BJ (cell line): Measurements from ENCODE around the gene LMBRD1. TPM values are rescaled to one million over a fixed set of nuclear protein-coding genes. Genes with fewer than 3 reads are reported as not detected.

ENCODE experiments used
- CTCF ChIA-PET: fragments of 350-600 bp; formaldehyde crosslinking; extraction: SDS; loops from one replicate; lab custom pipeline; 2021; ENCODE audit warnings: antibody characterized with exemption, inconsistent platforms; lab: Yijun Ruan, JAX
- POLR2A ChIA-PET: fragments of 300-600 bp; sonication (Branson Sonifier 250); formaldehyde crosslinking; extraction: SDS; loops from one replicate; lab custom pipeline; 2021; ENCODE audit warnings: antibody characterized with exemption; lab: Charles Lee
- DNase-seq: peaks from one replicate; pipeline ENCODE4 v3.0.0-alpha.2; 2011; ENCODE audit warnings: low read depth
- H3K27me3 ChIP-seq: 2 replicates; pipeline ENCODE4 v1.6.0; 2011; ENCODE audit warnings: low read length; ENCODE audit not compliant: control insufficient read depth, insufficient read depth
- H3K36me3 ChIP-seq: 2 replicates; pipeline ENCODE4 v1.5.1; 2011; ENCODE audit warnings: low read length; ENCODE audit not compliant: control insufficient read depth, insufficient read depth
- H3K4me3 ChIP-seq: 2 replicates; pipeline ENCODE4 v1.5.1; 2011; ENCODE audit warnings: low read depth, mild to moderate bottlenecking, control low read depth, low read length
- CTCF ChIP-seq: IDR thresholded peaks from 2 replicates; pipeline ENCODE4 v1.5.1; 2011; ENCODE audit warnings: low read depth, mild to moderate bottlenecking, control low read depth, inconsistent platforms, low read length, moderate library complexity; ENCODE audit not compliant: insufficient read depth
- polyA plus RNA-seq: library from polyadenylated mRNA; depleted of rRNA; stranded (reverse); fragments of >200 nt; gene quantifications from 2 replicates; pipeline ENCODE4 v1.2.3, GENCODE V29; 2011; rRNA removed

Gene LMBRD1
- polyA plus RNA-seq, 1 experiment: 9.0 TPM

DNA sequence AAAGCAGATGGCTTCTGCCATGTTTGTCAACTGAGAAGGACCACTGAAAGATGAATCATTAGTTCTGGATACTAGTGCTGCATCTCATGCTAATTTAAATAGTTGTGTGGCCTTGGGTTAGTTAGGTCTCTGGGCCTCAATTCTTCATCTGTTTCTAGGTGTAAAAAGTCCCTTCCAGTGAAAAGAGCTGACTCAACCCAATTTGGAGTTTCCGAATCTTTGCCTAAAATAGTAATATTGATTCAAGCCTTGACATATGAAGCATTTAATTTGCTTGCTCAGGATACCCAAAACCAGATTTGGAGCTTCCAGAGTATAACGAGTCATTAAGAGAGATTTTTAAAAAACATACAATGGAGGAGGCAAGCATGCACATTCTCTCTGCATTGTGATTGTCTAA, 163.9 kb downstream of the LMBRD1 start:
- H3K36me3 ChIP-seq: no peaks in the 10 kb centered on the region
- no peak for TF ChIP-seq CTCF
- ChIA-PET CTCF (no interaction called here), POLR2A (no interaction called here)
- H3K4me3 ChIP-seq: no peak overlapping the region
- H3K27me3 ChIP-seq: no peaks in the 10 kb centered on the region
- no peak for DNase-seq

GRCh38 chr6:69631552-69632346, 165.1 kb downstream of the LMBRD1 start:
- TF ChIP-seq CTCF: no peak
- Histone ChIP-seq H3K36me3 (no peaks in the 10 kb centered on the region), H3K4me3 (no peak overlapping the region), H3K27me3 (no peaks in the 10 kb centered on the region)
- no peak for DNase-seq
- ChIA-PET CTCF (no interaction called here), POLR2A (no interaction called here)

GRCh38 chr6:69630767-69631166, 166.0 kb downstream of the LMBRD1 start:
- CTCF ChIA-PET: no interaction called here
- no peak for DNase-seq
- no peak overlapping the region for H3K4me3 ChIP-seq
- POLR2A ChIA-PET: no interaction called here
- H3K36me3 ChIP-seq: no peaks in the 10 kb centered on the region
- TF ChIP-seq CTCF: no peak
- H3K27me3 ChIP-seq: no peaks in the 10 kb centered on the region

DNA sequence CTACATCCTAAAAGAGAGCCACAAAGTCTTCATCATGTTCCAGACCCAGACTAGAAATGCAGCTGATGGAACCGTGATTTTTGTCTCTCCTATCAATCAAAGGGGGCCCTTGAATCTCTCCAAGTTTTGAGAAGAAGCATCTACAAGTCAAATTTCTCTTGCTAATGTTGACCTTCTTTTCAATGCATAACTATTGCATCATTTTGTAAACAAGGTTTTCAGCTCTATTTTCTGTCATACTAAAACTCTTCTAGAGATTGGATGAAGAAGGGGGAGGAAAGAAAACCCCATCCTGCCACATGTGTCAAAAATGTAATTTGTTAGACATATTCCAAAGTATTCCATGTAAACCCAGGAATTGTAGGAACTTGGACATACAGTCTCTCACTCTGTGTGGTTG, 169.2 kb downstream of the LMBRD1 start:
- DNase-seq: no peak
- H3K4me3 ChIP-seq: no peak overlapping the region
- no peak for TF ChIP-seq CTCF
- H3K27me3 ChIP-seq: no peaks in the 10 kb centered on the region
- CTCF ChIA-PET: no interaction called here
- H3K36me3 ChIP-seq: no peaks in the 10 kb centered on the region
- POLR2A ChIA-PET: no interaction called here

GRCh38 chr6:69624944-69625343, 171.9 kb downstream of the LMBRD1 start:
- Histone ChIP-seq H3K36me3 (no peaks in the 10 kb centered on the region), H3K4me3 (no peak overlapping the region), H3K27me3 (no peaks in the 10 kb centered on the region)
- TF ChIP-seq CTCF: no peak
- no peak for DNase-seq
- ChIA-PET POLR2A (no interaction called here), CTCF (no interaction called here)

Other genes starting within 250 kb of the LMBRD1 start
- 0.11 TPM in 2 replicates for gene COL19A1, start 69.5 kb upstream of the LMBRD1 start, polyA plus RNA-seq